Limb (tissue), 2 donors: ENCODE measurements around the gene SLC24A2.
"Not testable (repeated sequence)": the region's sequence is repeated elsewhere in the genome, so short reads cannot be mapped to it uniquely, and the experiment has no call there.

ENCODE experiments used
- DNase-seq, 2 donors: peaks; one replicate each; pipeline ENCODE4 v3.0.0-alpha.2; 2016; ENCODE audit errors: extremely low spot score in 2 of 2

The SLC24A2 gene

GRCh38 chr9:19788614-19789271, at the start of gene SLC24A2:
TSS of gene SLC24A2 (minus strand) at chr9:19789037.
- peak in 1 of 2 donors; percentile 52 for DNase-seq

- not testable (repeated sequence) for DNase-seq
Measured at GRCh38 chr9:19833331-19833730, 44.5 kb upstream of the SLC24A2 start.

- DNase-seq = no peak
Measured at GRCh38 chr9:19830796-19831195, 42.0 kb upstream of the SLC24A2 start.

- DNase-seq = peak; percentile 40 to 50
Measured at GRCh38 chr9:19828576-19829109, 39.8 kb upstream of the SLC24A2 start.

- no peak for DNase-seq
Measured at GRCh38 chr9:19816769-19817168, 27.9 kb upstream of the SLC24A2 start.

- DNase-seq = no peak
Measured at GRCh38 chr9:19812194-19812593, 23.4 kb upstream of the SLC24A2 start.

- DNase-seq = no peak
Measured at GRCh38 chr9:19809422-19810269, 20.8 kb upstream of the SLC24A2 start.

GRCh38 chr9:19807182-19807892, 18.5 kb upstream of the SLC24A2 start:
- no peak for DNase-seq

- DNase-seq = no peak
Measured at GRCh38 chr9:19804431-19804830, 15.6 kb upstream of the SLC24A2 start.

- DNase-seq = no peak
Measured at GRCh38 chr9:19800884-19801283, 12.0 kb upstream of the SLC24A2 start.

GRCh38 chr9:19799784-19800183, 10.9 kb upstream of the SLC24A2 start:
- no peak for DNase-seq

- DNase-seq = peak in 1 of 2 donors; percentile 29
Measured at GRCh38 chr9:19788152-19788551, 685 bp downstream of the SLC24A2 start.

- DNase-seq = no peak
Measured at GRCh38 chr9:19787672-19788071, 1.2 kb downstream of the SLC24A2 start.

- DNase-seq = no peak
Measured at GRCh38 chr9:19785230-19785629, 3.6 kb downstream of the SLC24A2 start.

GRCh38 chr9:19784136-19784535, 4.7 kb downstream of the SLC24A2 start:
- no peak for DNase-seq

GRCh38 chr9:19783500-19783899, 5.3 kb downstream of the SLC24A2 start:
- DNase-seq = no peak

GRCh38 chr9:19782005-19782404, 6.8 kb downstream of the SLC24A2 start:
- DNase-seq = peak in 1 of 2 donors; percentile 17

GRCh38 chr9:19781240-19781639, 7.6 kb downstream of the SLC24A2 start:
- no peak for DNase-seq

GRCh38 chr9:19771446-19771845, 17.4 kb downstream of the SLC24A2 start:
- no peak for DNase-seq

- DNase-seq = no peak
Measured at GRCh38 chr9:19770973-19771372, 17.9 kb downstream of the SLC24A2 start.

GRCh38 chr9:19769213-19769612, 19.6 kb downstream of the SLC24A2 start:
- DNase-seq = no peak

- DNase-seq = no peak
Measured at GRCh38 chr9:19768798-19769197, 20.0 kb downstream of the SLC24A2 start.
